ENCODE measurements around the gene CDH23.

CDH23 gene

GRCh38 chr10:71472466-71472865 is 75.7 kb downstream of the CDH23 start:
- TF ChIP-seq, protein P1, sequence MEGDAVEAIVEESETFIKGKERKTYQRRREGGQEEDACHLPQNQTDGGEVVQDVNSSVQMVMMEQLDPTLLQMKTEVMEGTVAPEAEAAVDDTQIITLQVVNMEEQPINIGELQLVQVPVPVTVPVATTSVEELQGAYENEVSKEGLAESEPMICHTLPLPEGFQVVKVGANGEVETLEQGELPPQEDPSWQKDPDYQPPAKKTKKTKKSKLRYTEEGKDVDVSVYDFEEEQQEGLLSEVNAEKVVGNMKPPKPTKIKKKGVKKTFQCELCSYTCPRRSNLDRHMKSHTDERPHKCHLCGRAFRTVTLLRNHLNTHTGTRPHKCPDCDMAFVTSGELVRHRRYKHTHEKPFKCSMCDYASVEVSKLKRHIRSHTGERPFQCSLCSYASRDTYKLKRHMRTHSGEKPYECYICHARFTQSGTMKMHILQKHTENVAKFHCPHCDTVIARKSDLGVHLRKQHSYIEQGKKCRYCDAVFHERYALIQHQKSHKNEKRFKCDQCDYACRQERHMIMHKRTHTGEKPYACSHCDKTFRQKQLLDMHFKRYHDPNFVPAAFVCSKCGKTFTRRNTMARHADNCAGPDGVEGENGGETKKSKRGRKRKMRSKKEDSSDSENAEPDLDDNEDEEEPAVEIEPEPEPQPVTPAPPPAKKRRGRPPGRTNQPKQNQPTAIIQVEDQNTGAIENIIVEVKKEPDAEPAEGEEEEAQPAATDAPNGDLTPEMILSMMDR (conservative IDR thresholded peaks at IDR 0.05; ENCODE audit: low read depth, low read length) = no peak
- DNase-seq (ENCODE audit: low read depth) = no peak
- no peak overlapping the region for H3K4me3 ChIP-seq (ENCODE audit: low read depth, low read length)

DNA sequence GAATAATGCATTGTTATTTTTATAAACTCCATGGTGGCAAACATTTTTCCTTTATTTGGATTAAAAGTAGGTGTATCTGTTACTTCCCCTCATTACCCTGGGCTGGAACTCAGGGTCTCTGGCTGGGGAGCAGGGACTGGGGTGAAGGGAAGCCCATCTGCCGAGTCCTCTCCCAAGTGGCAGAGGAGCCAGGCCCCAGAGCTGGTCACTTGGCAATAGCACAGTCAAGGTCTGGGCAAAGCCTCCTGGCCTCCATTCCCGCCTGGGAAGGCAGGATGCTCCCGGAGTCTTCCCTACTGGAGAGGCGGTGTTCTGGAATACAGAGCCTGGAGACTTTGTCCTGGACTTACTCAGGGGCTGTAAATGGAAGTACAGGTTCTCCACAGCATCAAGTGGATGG is 76.2 kb downstream of the CDH23 start:
- TF ChIP-seq, protein P1 (conservative IDR thresholded peaks at IDR 0.05; ENCODE audit: low read depth, low read length) = no peak
- no peak for DNase-seq (ENCODE audit: low read depth)
- H3K4me3 ChIP-seq (ENCODE audit: low read depth, low read length) = no peak overlapping the region

DNA sequence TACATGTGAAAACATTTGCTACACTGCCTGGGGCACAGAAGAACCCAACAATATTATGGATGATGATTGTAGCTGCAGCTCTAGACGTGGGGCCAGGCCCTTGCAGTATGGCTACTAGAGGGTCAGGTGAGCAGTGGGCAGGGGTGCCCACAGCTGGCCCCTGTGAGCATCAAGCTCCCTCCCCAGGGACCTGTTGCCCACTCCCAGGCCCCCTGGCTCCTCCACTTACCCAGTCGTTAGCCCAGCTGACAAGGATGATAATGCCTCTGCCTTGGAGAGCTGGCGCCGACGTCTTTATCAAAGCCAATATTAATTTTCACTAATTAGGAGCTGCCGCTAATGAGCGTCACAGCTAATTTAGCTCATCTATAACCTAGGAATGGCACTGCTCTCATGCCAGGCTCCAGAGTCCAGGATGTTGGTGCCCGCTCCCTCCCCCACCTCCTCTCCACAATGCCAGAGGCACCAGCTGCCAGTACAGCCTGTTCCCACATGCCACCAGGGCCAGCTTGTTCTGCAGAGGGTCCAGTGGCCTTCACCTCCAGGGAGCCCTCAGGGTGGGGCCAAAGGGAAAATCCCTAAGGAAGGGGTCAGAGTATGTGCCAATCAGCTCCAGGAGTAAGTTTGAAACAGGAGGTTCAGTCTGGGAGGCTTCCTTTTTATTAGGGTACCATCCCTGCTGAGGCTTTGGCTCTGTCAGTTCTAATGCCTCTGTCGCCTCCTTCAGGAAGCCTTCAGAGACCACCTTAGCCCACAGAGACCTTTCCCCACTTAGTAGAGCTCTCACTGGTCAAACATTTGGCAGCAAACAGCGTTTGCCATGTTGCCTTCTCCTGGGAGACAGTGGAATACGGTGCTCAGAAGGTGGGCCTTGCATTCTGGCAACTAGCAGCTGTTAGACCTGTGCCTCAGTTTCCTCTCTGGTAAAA is 77.2 kb downstream of the CDH23 start:
- TF ChIP-seq, protein P1 (conservative IDR thresholded peaks at IDR 0.05; ENCODE audit: low read depth, low read length) = no peak
- no peak overlapping the region for H3K4me3 ChIP-seq (ENCODE audit: low read depth, low read length)
- DNase-seq (ENCODE audit: low read depth) = no peak

DNA sequence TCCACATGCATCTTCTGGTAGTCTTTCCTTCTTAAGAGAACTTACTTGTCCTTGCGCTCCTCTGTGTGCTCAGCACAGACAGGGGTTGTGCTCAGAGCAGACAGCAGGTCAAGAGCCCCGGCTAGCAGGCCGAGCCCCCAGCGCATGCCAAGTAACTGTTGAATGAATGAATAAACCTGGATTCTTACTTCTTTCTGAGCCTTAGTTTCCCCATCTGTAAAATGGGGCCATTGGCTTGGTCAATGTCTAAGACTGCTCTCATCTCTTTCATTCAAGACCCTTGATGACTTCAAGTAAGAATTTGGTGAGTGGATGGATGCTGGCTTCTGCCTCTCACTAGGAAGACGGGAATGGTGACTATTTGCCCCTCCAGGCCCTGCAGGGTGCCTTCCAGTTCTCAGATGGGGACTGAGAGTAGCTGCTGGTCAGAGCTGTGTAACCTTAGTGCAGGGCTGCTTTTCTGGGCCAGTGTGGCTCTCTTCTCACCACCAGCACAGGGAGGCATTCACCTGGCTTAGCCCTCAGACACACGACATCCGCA is 78.1 kb downstream of the CDH23 start:
- TF ChIP-seq, protein P1 (conservative IDR thresholded peaks at IDR 0.05; ENCODE audit: low read depth, low read length) = no peak
- no peak overlapping the region for H3K4me3 ChIP-seq (ENCODE audit: low read depth, low read length)
- DNase-seq (ENCODE audit: low read depth) = no peak

- H3K4me3 ChIP-seq (ENCODE audit: low read depth, low read length) = no peak overlapping the region
- TF ChIP-seq, protein P1 (conservative IDR thresholded peaks at IDR 0.05; ENCODE audit: low read depth, low read length) = no peak
- no peak for DNase-seq (ENCODE audit: low read depth)
Observed at GRCh38 chr10:71475243-71475871, 78.6 kb downstream of the CDH23 start.

- H3K4me3 ChIP-seq (ENCODE audit: low read depth, low read length) = no peak overlapping the region
- DNase-seq (ENCODE audit: low read depth) = no peak
- TF ChIP-seq, protein P1 (conservative IDR thresholded peaks at IDR 0.05; ENCODE audit: low read depth, low read length) = no peak
Observed at GRCh38 chr10:71476228-71477011, 79.7 kb downstream of the CDH23 start.

All from choroid plexus epithelial cell (primary cell).